K562 (cell line): ENCODE data around the gene LARP4B. TPM values are rescaled to one million over a fixed set of nuclear protein-coding genes. Genes with fewer than 3 reads are reported as not detected.
A peak's percentile ranks its signal among the peaks of the same experiment; 100 is the strongest.

ENCODE experiments used
- ATAC-seq: fragments of 200-7000 bp; cut with Tn5 transposase; 3 replicates; pipeline ENCODE4 v1.9.1; 2020; ENCODE audit warnings: moderate library complexity
- BruUV-seq: library from RNA; stranded (reverse); fragments of 400-500 nt; replicated peaks from 2 replicates; lab custom pipeline; 2021; lab: Mats Ljungman, UMichigan
- CTCF ChIA-PET: fragments of 300-600 bp; formaldehyde crosslinking; extraction: SDS; loops from one replicate; lab custom pipeline; 2021; ENCODE audit warnings: low intra/inter-chr PET ratio; lab: Yijun Ruan, JAX
- POLR2A ChIA-PET: fragments of 300-600, 350-650 bp; sonication (Branson Sonifier 250); formaldehyde crosslinking; extraction: SDS; loops from one replicate; lab custom pipeline; 2021; ENCODE audit warnings: antibody characterized with exemption, inconsistent platforms; lab: Yijun Ruan, JAX
- DNase-seq, 4 experiments: peaks; one replicate each; pipeline versions ENCODE4 v3.0.0 to v3.0.0-alpha.2; 2011 to 2018; ENCODE audit warnings: low spot score in 3 of 4, mixed read lengths in 3 of 4; ENCODE audit errors: extremely low read depth in 1 of 4
- FAIRE-seq: peaks from 2 replicates; lab custom pipeline; 2011; peaks lifted over from hg19 to GRCh38; lab: Jason Lieb, UNC
- H2AFZ ChIP-seq: 2 replicates; pipeline ENCODE4 v1.6.0; 2011; ENCODE audit warnings: low read depth, low read length, control low read depth, inconsistent platforms
- H3K27ac ChIP-seq: fragments of 200-600 bp; 3 replicates; pipeline ENCODE4 v1.8.0; 2011; ENCODE audit warnings: low read depth, mild to moderate bottlenecking, control low read depth, inconsistent platforms, low read length, moderate library complexity, mixed read lengths; ENCODE audit errors: extremely low read depth
- H3K27me3 ChIP-seq, 2 experiments: fragments of 300-600 bp in 1 of 2; 2 replicates in 1 of 2; 3 replicates in 1 of 2; pipeline versions ENCODE4 v1.6.0 to v1.8.0; 2011; ENCODE audit warnings: inconsistent platforms in 2 of 2, low read length in 2 of 2, mild to moderate bottlenecking in 1 of 2, mixed read lengths in 1 of 2, moderate library complexity in 1 of 2; ENCODE audit not compliant: control insufficient read depth in 2 of 2, insufficient read depth in 2 of 2
- H3K36me3 ChIP-seq: fragments of 300-600 bp; 3 replicates; pipeline ENCODE4 v1.8.0; 2011; ENCODE audit warnings: mild to moderate bottlenecking, low read length, inconsistent platforms; ENCODE audit not compliant: control insufficient read depth, insufficient read depth
- H3K4me1 ChIP-seq, 2 experiments: fragments of 200-600 bp in 1 of 2; replicated peaks in 1 of 2; 2 replicates in 1 of 2; 3 replicates in 1 of 2; pipeline versions ENCODE4 v1.5.1 to v1.8.0; 2011; ENCODE audit warnings: inconsistent platforms in 2 of 2, low read length in 2 of 2, mild to moderate bottlenecking in 1 of 2, mixed read lengths in 1 of 2, moderate library complexity in 1 of 2; ENCODE audit not compliant: control insufficient read depth in 2 of 2, insufficient read depth in 2 of 2
- H3K4me2 ChIP-seq: 2 replicates; pipeline ENCODE4 v1.6.1; 2011; ENCODE audit warnings: low read length, control low read depth, inconsistent platforms, mixed read lengths; ENCODE audit not compliant: insufficient read depth
- H3K4me3 ChIP-seq: fragments of 200-600 bp; sonication (generic), shearing (Covaris generic); 2 replicates; pipeline ENCODE4 v1.5.1; 2016; ENCODE audit warnings: control low read depth, inconsistent platforms
- H3K79me2 ChIP-seq: fragments of 200-600 bp; 3 replicates; pipeline ENCODE4 v1.8.0; 2011; ENCODE audit warnings: low read length, inconsistent platforms; ENCODE audit not compliant: control insufficient read depth, insufficient read depth
- H3K9ac ChIP-seq, 2 experiments: 2 replicates each; pipeline versions ENCODE4 v1.6.0 to v1.6.1; 2011; ENCODE audit warnings: low read depth in 2 of 2, low read length in 2 of 2, control low read depth in 1 of 2, inconsistent platforms in 1 of 2, mild to moderate bottlenecking in 1 of 2, mixed read lengths in 1 of 2; ENCODE audit not compliant: insufficient read depth in 1 of 2
- H3K9me1 ChIP-seq: one replicate; pipeline ENCODE4 v1.6.0; 2011; ENCODE audit warnings: inconsistent platforms, mild to moderate bottlenecking, low read length, moderate library complexity; ENCODE audit not compliant: control insufficient read depth, insufficient read depth
- H3K9me3 ChIP-seq: replicated peaks from 2 replicates; pipeline ENCODE4 v1.5.1; 2011; ENCODE audit warnings: low read depth, low read length, inconsistent platforms; ENCODE audit not compliant: control insufficient read depth, insufficient read depth
- H4K20me1 ChIP-seq: replicated peaks from 2 replicates; pipeline ENCODE4 v1.6.1; 2011; ENCODE audit warnings: low read length, inconsistent platforms, mixed read lengths; ENCODE audit not compliant: control insufficient read depth, insufficient read depth
- WGBS: fragments of 100-300 bp; shearing (Covaris generic); methylation state at CpG from one replicate; pipeline ENCODE4 v1.1.6; 2016; ENCODE audit warnings: low coverage, mixed read lengths; ENCODE audit not compliant: insufficient coverage; ENCODE audit errors: missing lambda C conversion rate; 5-methylcytosine and 5-hydroxymethylcytosine counted together
- in situ Hi-C: fragments of 300-500 bp; cut with MboI; formaldehyde crosslinking; loops from 4 replicates; pipeline ENCODE4 v1.15.0; 2018; ENCODE audit warnings: inconsistent platforms, mixed read lengths
- intact Hi-C: fragments of 100-400 bp; cut with micrococcal nuclease; formaldehyde crosslinking; loops from 2 replicates; pipeline ENCODE4 v1.14.2; 2022
- polyA plus RNA-seq, 8 experiments: library from polyadenylated mRNA; depleted of rRNA in 4 of 8; stranded (reverse) in 5 of 8; unstranded in 3 of 8; fragments of >200 nt; fragmentation: Nextera tagmentation in 2 of 8; fragmentation: Illumina TruSeq in 1 of 8; extraction: Ambion mirVana in 2 of 8; extraction: Trizol in 1 of 8; gene quantifications; 2 replicates each; pipeline versions ENCODE4 v1.2.1 to v1.2.3, GENCODE V29; 2011 to 2014; ENCODE audit warnings: inconsistent platforms in 1 of 8, missing spikeins in 1 of 8
- total RNA-seq, 7 experiments: library from RNA; depleted of rRNA in 6 of 7; stranded (reverse); fragments of >200 nt in 6 of 7; fragmentation: Illumina TruSeq in 2 of 7; extraction: Trizol in 2 of 7; gene quantifications; 2 replicates each; pipeline versions ENCODE4 v1.2.1 to v1.2.3, GENCODE V29; 2011 to 2021; ENCODE audit warnings: low replicate concordance in 1 of 7
- TF ChIP-seq, protein P1 (sequence below), 3 experiments: IDR thresholded peaks in 2 of 3; conservative IDR thresholded peaks in 1 of 3; 2 replicates each; pipeline ENCODE4 v1.5.1; 2011 to 2012; ENCODE audit warnings: low read length in 3 of 3, mild to moderate bottlenecking in 3 of 3, control low read depth in 2 of 3, improper control_type of control experiment in 1 of 3, inconsistent platforms in 1 of 3, low read depth in 1 of 3, mixed read lengths in 1 of 3, moderate library complexity in 1 of 3; ENCODE audit not compliant: insufficient read depth in 2 of 3
- TF ChIP-seq, protein P2 (sequence below), 2 experiments: IDR thresholded peaks; 2 replicates each; pipeline ENCODE4 v1.6.1; 2011; ENCODE audit warnings: borderline replicate concordance in 1 of 2, control low read depth in 1 of 2, low read depth in 1 of 2, low read length in 1 of 2, mild to moderate bottlenecking in 1 of 2, mixed read lengths in 1 of 2, moderate library complexity in 1 of 2; ENCODE audit not compliant: insufficient read depth in 1 of 2, insufficient read length in 1 of 2, poor library complexity in 1 of 2, severe bottlenecking in 1 of 2; ENCODE audit errors: extremely low read depth in 1 of 2

The LARP4B gene
- total and polyA plus RNA-seq, 9 of the 15 experiments (the other 6 are each of a cell fraction or from before 2014, with no cell fraction given), result 11.8 to 130 (median 42.6) TPM

DNA sequence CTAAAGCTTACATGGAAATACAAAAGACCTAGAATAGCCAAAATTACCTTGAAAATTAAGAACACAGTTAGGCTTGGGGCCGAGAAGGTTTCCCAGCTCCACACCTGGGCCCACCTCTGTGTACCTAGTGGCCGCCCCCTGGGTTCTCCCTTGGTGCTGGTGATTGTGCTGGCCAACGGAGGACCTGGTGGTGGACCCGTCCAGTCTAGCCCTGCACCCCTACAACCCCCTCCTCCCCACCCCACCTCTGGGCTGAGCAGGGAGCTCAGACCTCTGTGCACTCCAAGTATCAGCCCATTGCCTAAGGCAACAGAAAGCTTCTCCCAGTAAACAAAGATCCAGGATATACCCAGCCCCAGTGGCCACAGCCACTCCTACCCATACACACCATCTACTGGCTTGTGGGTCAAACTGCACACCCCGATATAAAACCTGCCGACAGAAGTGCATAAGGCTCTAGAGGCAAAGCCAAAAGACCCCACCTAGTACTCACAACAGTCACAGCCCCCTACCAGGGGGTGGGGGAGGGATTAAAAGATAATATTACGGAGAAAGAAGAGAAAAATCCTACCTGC is 137.0 kb downstream of the LARP4B start:
- Histone ChIP-seq H3K9me3 (no peaks in the 10 kb centered on the region), H3K27ac (no peak overlapping the region), H3K9me1 (no peaks in the 10 kb centered on the region), H3K27me3 (peaks cover 0 to 22% of the 10 kb centered on the region in 2 experiments; a peak in 3 of 5 replicates), H3K4me3 (no peak overlapping the region), H3K4me1 (peaks cover 4 to 9% of the 10 kb centered on the region in 2 experiments; a peak in 2 of 5 replicates), H3K4me2 (no peak overlapping the region), H4K20me1 (no peaks in the 10 kb centered on the region), H2AFZ (no peak overlapping the region), H3K36me3 (no peaks in the 10 kb centered on the region), H3K79me2 (no peaks in the 10 kb centered on the region), H3K9ac (no peak overlapping the region)
- in situ Hi-C loops (no loop called here), intact Hi-C loops (no loop called here)
- TF ChIP-seq, protein P1, sequence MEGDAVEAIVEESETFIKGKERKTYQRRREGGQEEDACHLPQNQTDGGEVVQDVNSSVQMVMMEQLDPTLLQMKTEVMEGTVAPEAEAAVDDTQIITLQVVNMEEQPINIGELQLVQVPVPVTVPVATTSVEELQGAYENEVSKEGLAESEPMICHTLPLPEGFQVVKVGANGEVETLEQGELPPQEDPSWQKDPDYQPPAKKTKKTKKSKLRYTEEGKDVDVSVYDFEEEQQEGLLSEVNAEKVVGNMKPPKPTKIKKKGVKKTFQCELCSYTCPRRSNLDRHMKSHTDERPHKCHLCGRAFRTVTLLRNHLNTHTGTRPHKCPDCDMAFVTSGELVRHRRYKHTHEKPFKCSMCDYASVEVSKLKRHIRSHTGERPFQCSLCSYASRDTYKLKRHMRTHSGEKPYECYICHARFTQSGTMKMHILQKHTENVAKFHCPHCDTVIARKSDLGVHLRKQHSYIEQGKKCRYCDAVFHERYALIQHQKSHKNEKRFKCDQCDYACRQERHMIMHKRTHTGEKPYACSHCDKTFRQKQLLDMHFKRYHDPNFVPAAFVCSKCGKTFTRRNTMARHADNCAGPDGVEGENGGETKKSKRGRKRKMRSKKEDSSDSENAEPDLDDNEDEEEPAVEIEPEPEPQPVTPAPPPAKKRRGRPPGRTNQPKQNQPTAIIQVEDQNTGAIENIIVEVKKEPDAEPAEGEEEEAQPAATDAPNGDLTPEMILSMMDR (IDR thresholded peaks at IDR 0.05 in 2 of 3, conservative IDR thresholded peaks at IDR 0.05 in 1 of 3; ENCODE audit: insufficient read depth in 2 of 3, low read depth in 1 of 3, low read length in 3 of 3), result 0 out of 6 replicates have a peak, but pooled peaks of 2 of the 3 experiments have one; percentile 6 to 14
- TF ChIP-seq, protein P2, sequence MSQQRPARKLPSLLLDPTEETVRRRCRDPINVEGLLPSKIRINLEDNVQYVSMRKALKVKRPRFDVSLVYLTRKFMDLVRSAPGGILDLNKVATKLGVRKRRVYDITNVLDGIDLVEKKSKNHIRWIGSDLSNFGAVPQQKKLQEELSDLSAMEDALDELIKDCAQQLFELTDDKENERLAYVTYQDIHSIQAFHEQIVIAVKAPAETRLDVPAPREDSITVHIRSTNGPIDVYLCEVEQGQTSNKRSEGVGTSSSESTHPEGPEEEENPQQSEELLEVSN (IDR thresholded peaks at IDR 0.05; ENCODE audit: borderline replicate concordance in 1 of 2, extremely low read depth in 1 of 2, insufficient read depth in 1 of 2, insufficient read length in 1 of 2, low read depth in 1 of 2, low read length in 1 of 2, poor library complexity in 1 of 2, severe bottlenecking in 1 of 2), result no peak
- DNase-seq (no peak), FAIRE-seq (no peak), ATAC-seq (no peak)
- 15% methylated on average over 5 of the region's 7 CpGs for WGBS
- ChIA-PET CTCF (no interaction called here), POLR2A (no interaction called here)
- BruUV-seq, result no TSS peak
